GM18858 (cell line): ENCODE measurements around the gene R3HDM4.
"Not testable (repeated sequence)": the region's sequence is repeated elsewhere in the genome, so short reads cannot be mapped to it uniquely, and the experiment has no call there.

ENCODE experiments used
- ATAC-seq: cut with Tn5 transposase; IDR thresholded peaks from one replicate; pipeline ENCODE4 v1.9.1; 2021; ENCODE audit not compliant: unreplicated experiment

R3HDM4 gene

DNA sequence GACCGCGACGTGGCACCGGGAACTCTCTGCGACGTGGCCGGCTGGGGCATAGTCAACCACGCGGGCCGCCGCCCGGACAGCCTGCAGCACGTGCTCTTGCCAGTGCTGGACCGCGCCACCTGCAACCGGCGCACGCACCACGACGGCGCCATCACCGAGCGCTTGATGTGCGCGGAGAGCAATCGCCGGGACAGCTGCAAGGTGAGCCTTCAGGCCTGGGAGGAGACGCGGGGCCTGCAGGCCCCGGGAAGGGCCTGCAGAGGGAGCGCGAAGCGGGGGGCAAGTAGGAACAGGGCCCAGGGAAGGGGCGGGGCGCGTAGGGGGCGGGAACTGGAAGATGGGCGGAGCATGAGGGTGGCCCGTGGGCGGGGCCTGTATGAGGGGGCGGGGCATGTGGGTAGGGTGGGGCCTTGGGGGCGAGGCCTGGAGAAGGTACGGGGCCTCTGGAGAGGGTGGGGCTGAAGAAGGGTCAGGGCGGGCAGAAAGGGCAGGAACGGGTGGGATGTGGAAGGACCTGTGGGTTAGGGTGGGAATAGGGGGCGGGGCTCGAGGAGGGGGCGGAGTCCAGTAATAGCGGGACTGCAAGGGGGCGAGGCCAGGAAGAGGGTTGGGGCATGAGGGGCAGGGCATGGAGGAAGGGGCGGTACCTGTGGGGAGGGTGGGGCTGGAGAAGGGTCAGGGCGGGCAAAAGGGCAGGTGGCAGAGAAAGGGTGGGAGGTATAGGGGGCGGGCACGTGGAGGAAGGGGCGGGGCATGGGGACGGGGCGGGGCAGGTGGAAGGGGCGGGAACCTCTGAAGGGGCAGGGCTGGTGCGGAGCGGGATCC is 51.1 kb downstream of the R3HDM4 start:
- ATAC-seq, result no peak

- no peak for ATAC-seq
Observed at GRCh38 chr19:861141-861755, 51.8 kb downstream of the R3HDM4 start.

DNA sequence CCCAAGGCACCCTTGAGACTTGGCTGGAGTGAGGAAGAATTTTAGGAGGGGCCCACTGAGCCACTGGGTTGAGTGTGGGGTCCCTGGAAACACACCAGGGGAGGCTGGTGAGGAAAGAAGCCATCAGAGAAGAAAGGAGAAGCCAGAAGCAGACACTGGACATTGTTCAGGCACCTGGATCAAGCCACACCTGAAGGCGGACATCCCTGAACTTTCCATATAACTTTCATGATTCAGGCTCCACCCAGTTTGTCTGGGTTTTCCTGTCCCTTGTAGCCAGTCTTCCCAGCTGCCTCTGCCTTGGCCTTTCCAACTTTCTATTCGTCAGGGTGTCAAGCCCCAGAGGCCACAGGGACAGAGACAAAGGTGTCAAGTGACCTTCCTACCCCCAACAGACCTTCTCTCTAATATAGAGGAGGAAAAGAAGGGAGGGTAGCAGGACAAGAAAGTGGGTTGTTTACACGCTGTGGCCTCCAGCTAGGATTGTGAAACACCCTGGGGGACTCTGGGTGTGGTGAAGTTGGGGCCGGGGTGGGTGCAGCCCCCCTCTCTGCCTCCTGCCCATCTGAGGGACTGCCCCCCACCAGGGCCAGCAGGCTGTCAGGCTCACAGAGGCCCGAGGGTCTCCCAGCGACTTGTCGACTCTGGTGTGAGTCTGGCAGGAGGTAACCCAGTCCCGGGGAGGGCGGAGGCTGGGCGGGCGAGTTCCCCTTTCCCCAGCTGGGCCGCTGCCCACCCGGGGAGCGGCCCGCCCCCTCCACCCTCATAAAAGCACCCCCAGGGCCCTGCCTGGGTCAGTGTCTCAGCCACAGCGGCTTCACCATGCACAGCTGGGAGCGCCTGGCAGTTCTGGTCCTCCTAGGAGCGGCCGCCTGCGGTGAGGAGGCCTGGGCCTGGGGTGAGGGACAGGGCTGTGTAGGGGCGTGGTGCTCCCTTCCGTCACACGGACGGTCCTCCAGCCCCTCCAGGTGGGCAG is 53.9 kb downstream of the R3HDM4 start, which contains the start of gene CFD:
Gene CFD, plus strand, starts transcription at position 797 of the 976 bp plus-strand sequence. Its CDS starts 26 bp downstream, at position 823.
- no peak for ATAC-seq

DNA sequence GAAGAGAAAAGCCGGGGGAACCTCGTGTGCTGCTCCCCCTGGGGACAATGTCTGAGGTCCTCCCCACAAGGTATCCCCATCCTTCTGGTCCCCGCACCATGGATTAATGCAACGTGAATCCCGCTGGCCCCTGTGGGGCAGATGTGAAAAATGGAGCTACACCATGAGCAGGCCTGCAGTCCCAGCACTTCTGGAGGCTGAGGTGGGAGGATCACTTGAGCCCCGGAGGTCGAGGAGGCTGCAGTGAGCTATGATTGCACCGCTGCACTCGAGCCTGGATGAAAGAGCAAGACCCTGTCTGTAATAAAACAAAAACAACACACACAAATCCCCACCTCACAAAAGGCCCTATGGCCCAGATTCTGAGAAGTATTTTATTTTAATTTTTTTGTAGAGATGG is 54.7 kb downstream of the R3HDM4 start:
- no peak for ATAC-seq

- no peak for ATAC-seq
Observed at GRCh38 chr19:855566-856120, 57.4 kb downstream of the R3HDM4 start.

GRCh38 chr19:855142-855541 is 57.9 kb downstream of the R3HDM4 start:
- ATAC-seq, result no peak

DNA sequence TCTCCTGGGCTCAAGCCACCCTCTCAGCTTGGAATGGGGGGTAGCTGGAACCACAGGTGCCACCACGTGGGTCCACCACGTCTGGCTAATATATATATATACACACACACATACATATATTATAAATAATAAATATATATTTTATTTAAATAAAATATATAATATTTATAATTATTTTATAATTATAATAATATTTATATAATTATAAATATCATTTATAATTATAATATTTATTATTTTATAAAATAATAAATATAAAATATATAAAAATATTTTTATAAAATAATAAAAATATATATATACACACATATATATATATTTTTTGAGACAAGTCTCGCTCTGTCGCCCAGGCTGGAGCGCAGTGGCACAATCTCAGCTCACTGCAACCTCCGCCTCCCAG is 58.5 kb downstream of the R3HDM4 start:
- ATAC-seq, result no peak

- ATAC-seq, result not testable (repeated sequence)
Observed at GRCh38 chr19:853614-854220, 59.3 kb downstream of the R3HDM4 start.

- no peak for ATAC-seq
Observed at GRCh38 chr19:853014-853585, 59.9 kb downstream of the R3HDM4 start.

DNA sequence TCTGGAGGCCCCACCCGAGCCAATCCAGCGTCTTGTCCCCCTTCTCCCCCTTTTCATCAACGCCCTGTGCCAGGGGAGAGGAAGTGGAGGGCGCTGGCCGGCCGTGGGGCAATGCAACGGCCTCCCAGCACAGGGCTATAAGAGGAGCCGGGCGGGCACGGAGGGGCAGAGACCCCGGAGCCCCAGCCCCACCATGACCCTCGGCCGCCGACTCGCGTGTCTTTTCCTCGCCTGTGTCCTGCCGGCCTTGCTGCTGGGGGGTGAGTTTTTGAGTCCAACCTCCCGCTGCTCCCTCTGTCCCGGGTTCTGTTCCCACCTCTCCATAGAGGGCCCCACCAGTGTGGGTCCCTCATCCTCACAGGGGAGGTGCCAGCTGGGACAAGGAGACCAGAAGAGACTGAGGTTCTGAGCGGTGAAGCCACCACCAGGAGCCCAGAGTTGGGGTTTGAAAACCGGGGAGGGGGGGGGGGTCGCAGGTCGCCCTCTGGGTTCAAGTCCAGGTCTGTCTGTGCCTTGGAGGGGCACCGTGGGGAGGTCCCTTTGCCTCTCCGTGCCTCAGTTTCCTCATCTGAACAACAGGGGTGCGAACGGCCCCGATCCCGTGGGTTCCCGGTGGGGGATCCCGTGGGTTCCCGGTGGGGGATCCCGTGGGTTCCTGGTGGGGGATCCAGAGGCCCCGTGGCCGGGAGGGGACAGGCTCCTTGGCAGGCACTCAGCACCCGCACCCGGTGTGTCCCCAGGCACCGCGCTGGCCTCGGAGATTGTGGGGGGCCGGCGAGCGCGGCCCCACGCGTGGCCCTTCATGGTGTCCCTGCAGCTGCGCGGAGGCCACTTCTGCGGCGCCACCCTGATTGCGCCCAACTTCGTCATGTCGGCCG is 60.6 kb downstream of the R3HDM4 start, which contains the start of gene ELANE:
Gene ELANE, plus strand, starts transcription at position 168 of the 878 bp plus-strand sequence. Its CDS starts 26 bp downstream, at position 194.
- no peak for ATAC-seq

DNA sequence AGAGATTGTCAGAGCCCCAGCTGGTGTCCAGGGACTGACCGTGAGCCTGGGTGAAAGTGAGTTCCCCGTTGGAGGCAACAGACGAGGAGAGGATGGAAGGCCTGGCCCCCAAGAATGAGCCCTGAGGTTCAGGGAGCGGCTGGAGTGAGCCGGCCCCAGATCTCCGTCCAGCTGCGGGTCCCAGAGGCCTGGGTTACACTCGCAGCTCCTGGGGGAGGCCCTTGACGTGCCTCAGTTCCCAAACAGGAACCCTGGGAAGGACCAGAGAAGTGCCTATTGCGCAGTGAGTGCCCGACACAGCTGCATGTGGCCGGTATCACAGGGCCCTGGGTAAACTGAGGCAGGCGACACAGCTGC is 62.1 kb downstream of the R3HDM4 start:
- ATAC-seq, result no peak

DNA sequence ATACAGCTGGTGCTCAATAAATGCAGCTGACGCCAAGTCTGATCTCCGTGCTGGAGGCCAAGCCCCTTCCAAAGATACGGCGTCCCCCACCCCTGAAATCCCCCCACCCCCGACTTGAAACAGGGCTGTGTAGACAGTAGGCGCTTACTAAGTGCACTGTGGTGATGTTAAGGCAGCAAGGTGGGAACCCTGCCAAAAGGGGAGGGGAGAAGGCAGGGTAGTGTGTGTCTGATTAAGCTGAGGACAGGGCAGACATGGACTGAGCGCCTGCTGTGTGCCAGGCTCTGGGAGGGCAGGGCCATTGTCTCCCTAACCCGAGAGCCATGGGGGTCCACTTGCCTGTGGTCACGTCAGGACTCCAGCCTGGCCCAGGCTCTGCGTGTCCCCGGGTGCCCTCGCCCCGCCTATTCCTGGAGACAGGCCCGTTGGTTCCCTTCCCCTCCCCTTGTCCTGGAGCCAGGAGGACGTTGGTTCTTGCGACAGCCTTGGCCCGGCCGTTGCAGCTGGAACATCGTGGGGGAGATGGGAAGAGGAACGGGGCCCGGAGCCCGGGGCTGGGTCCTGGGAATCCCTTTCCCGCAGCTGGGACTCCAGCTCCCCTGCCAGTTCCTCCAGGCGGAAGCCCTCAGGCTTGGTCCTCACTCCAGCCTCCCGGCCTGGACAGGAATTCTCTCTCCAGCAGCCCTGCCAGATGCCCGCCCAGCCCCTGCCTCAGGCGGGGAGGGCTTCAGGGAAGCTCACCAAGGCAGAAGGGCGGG is 62.6 kb downstream of the R3HDM4 start:
- no peak for ATAC-seq

DNA sequence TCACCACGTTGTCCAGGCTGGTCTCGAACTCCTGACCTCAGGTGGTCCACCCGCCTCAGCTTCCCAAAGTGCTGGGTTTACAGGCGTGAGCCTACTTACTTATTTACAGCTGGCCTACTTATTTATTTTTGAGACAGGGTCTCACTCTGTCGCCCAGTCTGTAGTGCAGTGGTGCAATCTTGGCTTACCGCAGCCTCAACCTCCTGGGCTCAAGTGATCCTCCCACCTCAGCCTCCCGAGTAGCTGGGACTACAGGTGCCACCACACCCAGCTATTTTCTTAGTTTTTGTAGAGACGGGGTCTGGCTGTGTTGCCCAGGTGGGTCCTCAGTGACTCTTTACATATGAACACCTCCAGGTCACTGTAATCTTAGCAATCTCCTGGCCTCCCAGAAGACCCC is 63.8 kb downstream of the R3HDM4 start:
- not testable (repeated sequence) for ATAC-seq

DNA sequence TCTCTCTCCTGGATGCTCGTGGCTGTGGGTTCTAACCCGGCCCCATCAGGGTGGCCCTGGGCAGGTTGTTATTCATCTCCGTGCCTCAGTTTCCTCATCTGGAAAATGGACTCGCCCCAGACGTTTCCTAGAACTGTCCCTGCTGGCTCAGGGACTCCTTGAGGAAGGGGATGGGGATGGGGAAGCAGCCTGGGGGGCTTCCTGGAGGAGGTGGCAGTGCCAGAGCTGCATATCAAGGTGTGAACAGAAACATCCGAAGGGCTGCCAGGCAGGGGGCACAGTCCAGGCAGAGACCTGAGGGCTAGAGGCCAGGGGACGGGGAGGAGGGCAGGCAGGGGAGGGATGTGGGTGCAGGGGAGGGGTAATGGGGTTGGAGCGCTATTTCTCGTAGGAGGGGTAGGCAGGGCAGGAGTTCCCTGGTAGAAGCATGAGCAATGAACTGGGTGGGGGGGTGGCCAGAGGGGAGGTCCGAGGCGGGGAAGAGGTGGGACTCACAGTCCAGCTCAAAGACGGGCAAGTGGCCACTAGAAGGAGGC is 64.6 kb downstream of the R3HDM4 start:
- ATAC-seq, result no peak
